CD4-positive, alpha-beta T cell treated with Interleukin-6 for 4 hours (primary cell): ENCODE results near the gene MRAP.
"Not testable (repeated sequence)": the region's sequence is repeated elsewhere in the genome, so short reads cannot be mapped to it uniquely, and the experiment has no call there.

ENCODE experiments used
- DNase-seq: peaks from one replicate; pipeline ENCODE4 v3.0.0-alpha.2; 2020; ENCODE audit warnings: mixed read lengths

The MRAP gene

DNA sequence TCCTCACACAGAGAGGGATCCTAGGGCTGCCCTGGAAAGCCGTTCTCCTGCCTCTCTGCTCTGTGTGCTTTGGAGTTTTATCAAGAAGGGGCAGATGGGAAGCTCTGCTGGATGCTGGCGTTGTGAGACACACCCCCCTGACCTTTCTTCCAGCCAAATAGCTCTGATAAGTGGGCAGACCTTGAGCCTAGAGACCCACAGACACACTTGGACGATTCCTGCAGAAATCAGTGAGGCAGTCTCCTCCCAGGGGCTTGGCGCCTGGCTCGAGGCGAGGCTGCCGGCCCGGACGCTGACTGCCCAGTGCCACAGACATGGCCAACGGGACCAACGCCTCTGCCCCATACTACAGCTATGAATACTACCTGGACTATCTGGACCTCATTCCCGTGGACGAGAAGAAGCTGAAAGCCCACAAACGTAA lies at the start of gene MRAP:
Gene MRAP (plus strand): TSS at position 198 of the 424 bp plus-strand sequence. CDS start 117 bp downstream, at position 315.
- no peak for DNase-seq

DNA sequence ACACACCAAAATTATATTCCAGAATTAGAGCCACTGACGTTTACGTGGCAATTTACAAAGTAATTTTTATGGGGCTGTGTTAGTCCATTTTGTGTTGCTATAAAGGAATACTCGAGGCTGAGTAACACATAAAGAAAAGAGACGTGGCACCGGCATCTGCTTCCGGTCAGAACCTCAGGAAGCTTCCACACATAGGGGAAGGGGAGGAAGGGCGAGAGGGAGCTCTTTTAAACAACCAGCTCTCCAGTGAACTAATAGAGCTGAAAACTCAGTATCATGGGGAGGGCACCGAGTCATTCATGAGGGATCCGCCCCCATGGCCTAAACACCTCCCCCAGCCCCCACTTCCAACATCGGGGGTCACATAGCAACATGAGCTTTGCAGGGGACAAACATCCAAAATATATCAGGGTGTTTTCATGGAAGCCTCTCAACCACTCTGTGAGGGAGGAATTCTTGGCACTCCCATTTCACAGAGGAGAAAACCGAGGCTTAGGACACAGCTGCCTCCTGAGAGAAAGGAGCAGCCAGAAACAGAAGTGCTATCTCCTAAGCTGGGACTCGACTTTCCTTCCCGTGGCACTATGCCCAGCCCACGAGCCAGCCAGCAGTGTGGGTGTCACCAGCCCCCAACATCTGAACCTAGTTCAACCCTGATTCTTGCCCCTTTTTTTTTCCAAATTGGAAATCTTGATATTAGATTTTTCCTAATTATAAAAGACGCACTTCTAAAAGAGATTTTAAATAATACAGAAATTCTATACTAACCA lies 49.0 kb upstream of the MRAP start:
- DNase-seq = no peak

DNA sequence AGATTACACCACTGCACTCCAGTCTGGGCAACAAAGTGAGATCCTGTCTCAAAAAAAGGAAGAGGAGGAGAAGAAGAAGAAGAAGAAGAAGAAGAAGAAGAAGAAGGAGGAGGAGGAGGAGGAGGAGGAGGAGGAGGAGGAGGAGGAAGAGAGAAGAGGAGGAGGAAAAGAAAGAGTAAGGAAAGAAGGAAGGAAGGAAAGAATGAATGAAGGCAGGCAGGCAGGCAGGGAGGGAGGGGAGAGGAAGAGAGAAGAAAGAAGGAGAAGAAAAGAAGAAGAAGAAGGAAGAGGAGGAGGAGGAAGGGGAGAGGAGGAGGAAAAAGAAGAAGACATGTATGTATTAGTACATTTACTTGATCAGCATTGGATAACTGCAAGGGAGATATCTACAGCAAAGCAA lies 46.5 kb upstream of the MRAP start:
- no peak for DNase-seq

DNA sequence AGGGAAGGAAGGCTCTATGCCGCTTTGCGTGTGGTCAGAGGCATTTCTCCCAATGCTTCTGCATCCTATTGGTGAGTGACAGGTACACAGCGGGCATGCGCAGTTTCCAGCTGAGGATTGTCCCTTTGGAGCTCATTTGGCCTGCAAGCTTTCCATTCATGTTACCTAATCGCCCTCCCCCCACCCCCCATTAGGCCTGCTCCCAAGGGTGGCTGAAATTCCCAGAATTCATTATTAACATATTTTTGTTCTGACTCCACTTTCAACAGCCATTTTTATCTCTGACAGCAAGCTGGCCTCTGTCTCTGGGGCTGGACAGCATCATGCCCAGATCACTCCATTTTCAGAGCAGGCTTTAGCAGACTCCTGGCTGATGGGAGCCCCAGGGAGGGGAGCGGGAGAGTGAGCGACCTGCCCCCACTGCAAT lies 45.4 kb upstream of the MRAP start:
- DNase-seq = no peak

DNA sequence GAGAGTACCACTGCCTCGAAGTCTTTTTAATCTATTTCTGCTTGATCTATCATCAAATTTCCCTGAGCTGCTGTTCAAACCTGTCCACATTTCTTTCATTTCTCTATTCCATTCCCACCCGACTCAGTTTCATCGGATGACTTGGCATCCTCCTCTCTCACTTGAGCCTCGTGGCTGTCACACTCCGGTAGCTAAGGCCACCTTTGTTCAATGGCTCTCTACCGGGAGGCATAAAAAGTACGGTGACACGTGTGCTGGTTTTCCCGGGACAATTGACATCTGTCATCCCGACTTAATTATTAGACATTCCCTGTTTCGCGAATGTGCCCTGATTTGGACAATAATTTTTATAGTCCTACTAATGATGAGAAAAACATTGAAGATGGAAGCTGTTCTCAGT lies 42.4 kb upstream of the MRAP start:
- DNase-seq = no peak

DNA sequence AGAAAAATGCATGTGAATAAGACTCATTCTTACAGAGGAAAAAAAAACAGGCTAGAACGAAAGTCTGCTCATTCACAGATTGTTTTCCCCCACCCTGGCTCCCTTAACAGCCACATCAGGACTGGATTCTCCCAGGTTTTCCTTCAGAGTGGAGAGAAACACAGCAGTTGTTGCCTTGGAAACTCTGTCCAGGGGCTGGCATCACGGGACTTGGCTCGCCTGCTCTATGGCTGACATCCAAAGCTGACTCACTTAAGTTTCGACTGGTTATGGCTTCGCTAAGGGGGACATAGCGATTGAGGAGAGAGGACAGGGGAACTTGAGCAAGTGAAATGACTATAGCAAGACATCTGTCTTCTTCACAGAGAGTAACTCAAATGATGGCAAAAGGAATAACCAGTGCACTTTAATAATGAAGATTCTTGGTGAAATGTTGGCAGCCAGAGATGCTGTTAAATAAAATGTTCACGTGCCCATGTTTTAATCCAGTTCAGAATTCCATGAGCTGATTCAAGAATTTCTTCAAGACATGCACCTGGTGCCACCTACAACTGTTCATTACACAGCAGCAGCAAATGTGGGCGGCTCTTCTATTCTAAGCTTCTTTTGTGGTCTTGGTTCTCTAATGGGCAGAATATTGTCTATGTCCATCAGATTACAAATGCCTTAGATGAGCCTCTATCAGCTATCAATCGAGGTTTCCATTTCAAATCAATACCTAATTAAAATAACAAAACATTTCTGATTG lies 41.6 kb upstream of the MRAP start:
- DNase-seq = no peak

DNA sequence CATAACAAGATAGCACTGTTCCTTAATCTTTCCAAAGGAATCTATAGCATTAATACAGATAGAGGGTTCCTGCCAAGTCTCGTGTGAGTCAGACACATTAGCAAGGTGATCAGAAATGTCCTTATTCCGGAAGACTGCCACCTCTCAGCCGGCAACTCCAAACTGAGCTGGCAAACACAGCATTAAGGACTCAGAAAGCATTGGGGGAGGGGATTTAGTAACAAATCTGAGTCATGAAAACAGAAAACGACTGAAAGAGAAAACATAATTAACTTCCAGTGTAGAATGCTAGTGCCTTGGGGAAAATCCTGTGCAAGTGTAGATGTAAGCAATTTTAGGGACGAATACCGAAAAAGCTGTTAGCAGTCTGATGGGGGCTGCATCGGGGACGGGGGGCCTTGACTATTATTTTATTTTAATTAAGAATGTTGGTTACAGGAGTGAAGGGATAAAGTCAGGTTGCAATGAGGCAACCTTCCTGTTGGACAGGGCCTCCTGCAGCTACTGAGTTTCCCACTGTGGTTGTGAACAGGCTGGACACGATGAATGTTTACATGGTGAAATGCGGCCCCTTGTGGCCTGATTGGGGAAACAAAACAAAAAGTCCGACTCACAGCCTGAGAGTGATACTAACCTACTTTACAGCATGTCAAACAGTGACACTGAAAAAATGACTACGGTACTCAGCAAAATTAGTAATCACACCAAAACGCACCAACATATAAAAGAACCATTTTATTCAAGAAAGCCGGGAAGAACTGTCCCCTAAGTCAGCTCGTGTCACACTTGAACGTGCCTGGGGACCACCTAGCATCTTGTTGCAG lies 40.5 kb upstream of the MRAP start:
- peak; percentile 15 for DNase-seq

DNA sequence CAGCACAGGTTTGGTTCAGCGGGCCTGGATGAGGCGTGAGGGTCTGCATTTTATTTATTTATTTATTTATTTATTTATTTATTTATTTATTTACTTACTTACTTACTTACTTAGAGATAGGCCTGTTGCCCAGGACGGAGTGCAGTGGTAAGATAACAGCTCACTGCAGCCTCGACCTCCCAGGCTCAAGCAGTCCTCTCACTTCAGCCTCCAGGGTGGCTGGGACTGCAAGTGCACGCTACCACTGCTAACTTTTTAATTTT lies 39.9 kb upstream of the MRAP start:
- not testable (repeated sequence) for DNase-seq

DNA sequence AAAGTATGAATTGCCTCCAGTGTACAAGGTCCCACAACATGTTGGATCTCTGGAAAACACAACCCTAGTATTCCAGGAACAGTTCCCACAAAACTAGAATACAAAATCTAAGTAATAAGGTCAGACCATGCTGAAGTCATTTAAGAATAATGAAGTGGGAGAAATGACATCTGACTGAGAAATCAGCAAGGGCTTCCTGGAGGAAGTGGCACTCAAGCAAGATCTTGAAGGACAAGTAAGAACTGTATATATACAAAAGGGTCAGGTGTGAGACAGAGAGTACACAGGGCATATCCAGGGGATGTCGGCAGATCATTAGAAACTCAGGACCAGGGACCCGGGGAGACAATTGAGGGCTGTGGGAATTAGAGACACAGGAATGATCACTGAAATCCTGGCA lies 38.5 kb upstream of the MRAP start:
- no peak for DNase-seq

DNA sequence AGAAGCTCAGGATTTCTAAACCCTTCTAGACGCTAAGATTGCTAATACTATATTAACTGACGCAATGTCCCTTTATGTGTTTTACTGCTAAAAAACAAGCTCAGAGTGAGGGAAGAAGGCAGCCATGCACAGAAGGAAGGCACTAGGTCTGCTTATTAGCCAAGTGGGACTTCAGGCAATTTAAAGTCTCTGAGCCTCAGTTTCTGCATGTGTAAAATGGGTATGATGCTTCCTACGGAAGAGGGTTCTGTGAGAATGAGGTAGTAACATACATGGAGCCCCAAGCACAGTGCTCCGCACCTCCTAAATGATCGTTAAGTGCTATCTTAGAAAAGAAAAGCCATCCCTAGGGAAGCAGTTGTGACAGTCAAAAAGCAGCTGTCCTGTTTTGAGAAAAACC lies 36.7 kb upstream of the MRAP start:
- no peak for DNase-seq

DNA sequence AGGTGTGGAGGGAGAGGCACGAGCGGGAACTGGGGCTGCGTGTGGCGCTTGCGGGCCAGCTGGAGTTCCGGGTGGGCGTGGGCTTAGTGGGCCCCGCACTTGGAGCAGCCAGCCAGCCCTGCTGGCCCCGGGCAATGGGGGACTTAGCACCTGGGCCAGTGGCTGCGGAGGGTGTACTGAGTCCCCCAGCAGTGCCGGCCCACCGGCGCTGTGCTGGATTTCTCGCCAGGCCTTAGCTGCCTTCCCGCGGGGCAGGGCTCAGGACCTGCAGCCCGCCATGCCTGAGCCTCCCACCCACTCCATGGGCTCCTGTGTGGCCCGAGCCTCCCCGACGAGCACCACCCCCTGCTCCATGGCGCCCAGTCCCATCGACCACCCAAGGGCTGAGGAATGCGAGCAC lies 33.3 kb upstream of the MRAP start:
- DNase-seq = not testable (repeated sequence)

DNA sequence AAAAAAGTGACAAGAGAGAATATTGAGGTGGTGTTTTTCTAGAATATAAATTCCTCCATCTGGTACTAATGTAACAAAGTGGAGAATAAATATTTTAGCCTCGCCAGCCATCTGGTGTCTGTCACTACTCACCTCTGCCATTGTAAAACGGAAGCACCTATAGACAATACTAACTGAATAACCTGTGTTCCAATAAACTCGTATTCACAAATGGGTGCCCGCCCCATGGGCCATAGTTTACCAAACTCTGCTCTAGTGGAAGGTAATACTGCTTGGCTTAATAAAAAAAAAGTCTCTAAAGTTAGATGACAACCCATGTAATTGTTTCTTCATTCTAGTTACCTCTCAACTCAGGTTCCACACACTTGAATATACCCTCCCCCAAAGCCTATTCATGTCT lies 27.9 kb upstream of the MRAP start:
- DNase-seq = no peak

DNA sequence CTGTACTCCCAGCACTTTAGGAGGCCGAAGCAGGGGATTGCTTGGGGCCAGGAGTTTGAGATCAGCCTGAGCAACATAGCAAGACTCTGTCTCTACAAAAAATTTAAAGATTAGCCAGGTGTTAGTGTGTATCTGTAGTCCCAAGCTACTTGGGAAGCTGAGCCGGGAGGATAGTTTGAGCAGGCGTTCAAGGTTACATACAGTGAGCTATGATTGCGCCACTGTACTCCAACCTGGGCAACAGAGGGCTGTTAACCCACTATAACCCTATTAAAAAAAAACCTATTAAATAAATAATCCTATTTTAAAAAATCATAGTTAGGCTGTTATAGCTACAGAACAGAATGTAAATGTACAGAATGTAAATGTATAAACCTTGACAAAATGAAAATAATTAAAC lies 22.0 kb upstream of the MRAP start:
- no peak for DNase-seq

DNA sequence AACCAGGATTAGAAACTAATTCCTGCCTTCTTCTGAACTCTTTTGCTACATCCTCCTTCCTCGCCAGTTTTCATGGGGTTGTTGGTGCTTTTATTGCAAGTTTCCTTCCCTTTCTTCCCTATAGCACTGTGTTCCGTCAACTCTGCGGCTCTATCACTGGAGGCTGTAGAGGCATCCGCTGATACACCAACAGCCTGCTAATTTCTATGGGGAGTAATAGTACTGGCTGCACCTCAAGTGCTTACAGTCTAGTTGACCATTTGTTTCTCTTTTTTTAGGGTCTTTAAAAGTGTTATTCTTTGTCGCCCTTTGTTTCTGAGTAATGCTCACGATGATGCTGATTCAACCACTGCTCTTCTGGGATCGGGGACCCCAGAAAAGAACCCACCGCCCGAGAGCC lies 20.6 kb upstream of the MRAP start:
- no peak for DNase-seq

DNA sequence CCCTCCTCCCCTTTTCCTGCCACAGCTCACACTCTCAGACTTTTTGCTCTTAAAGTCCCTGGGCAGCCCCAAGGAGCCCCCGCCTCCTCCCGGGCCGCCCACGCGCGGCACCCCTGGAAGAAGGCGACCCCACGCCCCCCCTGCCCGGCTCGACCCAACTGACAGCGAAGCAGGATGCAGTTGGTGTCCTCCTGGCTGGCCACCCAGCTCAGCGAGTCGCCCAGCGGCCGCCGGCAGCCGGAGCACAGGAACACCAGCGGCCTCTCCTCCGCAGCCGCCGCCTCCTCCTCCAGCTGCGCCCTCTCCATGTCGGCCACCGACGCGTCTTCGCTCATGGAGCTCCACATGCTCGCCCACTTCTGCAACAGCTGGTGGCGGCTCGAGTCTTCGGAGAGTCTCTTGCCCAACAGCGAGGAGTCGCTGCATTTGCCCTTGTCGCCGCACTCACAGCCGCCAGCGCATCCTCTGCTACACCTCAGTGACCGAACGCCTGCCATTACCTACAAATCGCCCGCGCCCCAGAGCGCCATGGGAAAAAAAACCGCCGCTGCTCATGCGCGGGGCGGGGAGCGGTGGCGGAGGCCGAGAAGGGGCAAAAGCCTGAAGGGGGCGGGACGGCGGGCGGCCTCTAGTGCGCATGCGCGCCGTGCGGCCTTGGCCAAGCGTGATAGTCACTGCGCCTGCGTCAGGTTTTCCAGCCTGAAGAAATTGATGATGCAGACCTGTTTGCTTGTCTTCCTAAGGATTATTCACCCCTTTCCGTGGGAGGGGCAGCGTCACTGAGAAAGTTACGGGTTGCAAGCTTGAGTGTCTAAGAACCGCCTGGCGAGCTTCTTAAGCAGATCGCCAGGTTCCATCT lies 19.9 kb upstream of the MRAP start, which contains the start of gene MIS18A:
Gene MIS18A (minus strand): TSS at position 532 of the 859 bp plus-strand sequence. CDS start 35 bp downstream, at position 497.
- peak; percentile 98 for DNase-seq

DNA sequence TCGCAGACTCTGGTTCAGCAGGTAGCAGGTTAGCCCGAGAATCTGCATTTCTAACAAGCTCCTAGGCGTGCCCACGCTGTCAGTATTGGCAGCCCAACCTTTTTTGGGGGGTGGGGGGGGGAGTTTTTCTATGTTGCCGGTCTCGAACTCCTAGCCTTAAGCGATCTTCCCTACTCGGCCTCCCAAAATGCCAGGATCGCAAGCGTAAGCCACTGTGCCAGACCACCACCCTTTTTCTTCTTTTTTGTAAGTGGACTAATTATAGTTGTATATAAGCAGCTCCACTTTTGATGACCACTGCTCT lies 19.3 kb upstream of the MRAP start:
- DNase-seq = no peak

DNA sequence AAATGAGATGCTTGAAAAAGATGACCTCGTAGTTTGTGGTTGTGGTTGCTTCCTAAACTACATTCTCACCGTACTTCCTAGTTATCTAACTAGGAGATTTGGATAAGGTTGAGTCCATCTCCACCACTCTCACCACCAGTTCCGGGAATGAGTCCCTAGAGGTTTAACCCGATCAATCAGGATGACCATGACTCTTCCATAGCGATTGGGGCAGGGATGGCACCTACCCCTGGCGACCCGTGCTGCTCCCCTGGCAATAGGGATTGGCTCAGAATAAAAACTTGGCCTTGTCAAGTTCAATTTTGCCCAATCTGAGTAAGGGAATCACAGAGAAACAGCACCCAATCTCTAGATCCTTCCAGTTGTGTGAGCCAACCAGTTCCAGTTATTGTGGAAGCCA lies 17.1 kb upstream of the MRAP start:
- DNase-seq = no peak

DNA sequence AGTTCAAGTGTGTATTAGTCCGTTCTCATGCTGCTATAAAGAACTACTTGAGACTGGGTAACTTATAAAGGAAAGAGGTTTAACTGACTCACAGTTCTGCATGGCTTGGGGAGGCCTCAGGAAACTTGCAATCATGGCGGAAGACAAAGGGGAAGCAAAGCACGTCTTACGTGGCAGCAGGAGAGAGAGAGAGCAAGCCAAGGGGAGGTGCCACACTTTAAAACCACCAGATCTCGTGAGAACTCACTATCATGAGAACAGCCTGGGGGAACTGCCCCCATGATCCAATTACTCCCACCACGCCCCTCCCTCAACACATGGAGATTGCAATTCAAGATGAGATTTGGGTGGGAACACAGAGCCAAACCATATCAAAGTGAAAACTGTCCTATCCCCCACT lies 15.7 kb upstream of the MRAP start:
- no peak for DNase-seq

DNA sequence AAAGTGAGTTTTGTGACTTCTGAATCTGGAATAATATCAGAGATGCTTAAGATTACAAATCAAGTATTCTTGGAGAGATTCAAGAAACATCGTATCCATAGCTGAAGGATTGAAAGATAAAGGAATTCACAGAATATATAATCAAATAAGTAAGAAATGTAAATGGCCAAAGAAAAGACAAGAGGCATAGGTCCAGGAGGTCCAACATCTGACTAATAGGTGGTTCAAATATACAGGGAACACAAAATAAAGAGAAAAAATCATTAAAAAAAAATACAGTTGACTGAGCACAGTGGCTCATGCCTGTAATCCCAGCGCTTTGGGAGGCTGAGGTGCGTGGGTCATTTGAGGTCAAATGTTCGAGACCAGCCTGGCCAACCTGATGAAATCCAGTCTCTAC lies 13.2 kb upstream of the MRAP start:
- DNase-seq = no peak

DNA sequence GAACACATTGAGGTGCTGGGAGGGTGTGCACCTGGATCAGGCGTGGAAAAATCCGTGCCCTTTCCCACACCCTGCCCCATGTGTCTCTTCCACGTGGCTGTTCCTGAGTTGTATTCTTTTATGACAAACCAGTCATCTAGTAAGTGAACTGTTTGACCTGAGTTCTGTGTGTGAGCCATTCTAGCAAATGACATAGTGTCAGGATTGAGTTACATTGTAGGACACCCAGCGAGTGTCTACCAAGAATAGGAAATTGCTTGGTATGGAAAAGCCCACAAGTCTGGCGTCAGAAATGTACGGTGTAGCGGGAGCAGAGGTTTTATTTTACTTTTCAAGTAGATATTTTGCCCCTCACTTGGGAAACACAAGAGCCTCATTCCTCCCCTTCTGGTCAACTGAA lies 1.2 kb upstream of the MRAP start:
- DNase-seq = no peak

DNA sequence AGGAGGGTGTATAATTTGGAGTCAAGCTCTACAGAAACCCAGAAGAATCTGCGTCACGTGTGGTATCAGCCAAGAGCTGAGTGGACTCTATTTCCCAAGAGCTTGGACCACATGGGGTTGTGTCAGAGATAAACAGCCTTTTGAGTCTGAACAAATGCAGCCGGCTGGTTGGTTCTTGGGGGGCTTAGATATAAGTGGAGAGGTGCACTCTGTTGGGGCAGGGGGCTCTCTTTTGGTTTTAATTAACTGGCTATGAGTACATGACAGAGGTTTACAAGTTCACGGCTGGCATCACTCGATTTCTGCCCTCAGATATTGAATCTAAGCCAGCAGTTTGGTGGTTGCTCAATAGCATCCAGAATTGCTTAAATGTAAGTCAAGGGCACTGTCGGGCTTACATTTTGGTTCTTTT lies 501 bp upstream of the MRAP start:
- no peak for DNase-seq

DNA sequence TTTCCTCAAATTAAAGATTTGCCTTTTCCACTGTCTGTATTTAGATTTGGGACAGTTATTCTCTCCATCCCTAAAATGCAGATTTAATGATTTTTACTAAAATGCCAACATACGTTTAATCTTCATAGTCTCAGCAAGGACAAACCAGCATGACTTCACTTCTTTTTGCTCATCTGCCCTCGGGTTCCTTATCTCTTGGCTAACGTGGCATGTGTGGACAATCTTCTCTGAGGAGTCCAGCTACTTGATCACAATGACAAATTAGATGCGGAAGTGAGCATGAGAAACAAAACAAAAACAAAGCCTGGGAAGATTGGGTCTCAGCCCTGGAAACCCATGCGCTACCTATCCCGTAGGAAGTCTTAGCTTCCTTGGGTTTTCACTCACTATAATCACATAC lies 1.0 kb downstream of the MRAP start:
- DNase-seq = no peak

DNA sequence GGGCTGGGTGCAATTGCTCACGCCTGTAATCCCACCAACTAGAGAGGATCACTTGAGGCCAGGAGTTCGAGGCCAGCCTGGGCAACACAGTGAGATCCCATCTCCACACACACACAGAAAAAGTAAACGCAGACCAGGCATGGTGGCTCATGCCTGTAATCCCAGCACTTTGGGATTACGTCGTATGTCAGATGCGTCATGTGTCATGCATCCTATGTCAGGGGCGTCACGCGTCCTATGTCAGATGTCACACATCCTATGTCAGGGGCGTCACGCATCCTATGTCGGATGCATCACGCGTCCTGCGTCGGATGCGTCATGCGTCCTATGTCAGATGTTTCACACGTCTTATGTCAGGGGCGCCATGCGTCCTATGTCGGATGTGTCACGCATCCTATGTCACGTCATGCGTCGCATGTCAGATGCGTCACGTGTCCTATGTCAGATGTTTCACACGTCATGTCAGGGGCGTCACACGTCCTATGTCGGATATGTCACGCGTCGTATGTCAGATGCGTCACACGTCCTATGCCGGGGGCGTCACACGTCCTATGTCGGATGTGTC lies 1.5 kb downstream of the MRAP start:
- DNase-seq = no peak
